HEK293 (cell line): ENCODE results near the gene EML3.
A peak's percentile ranks its signal among the peaks of the same experiment; 100 is the strongest.

Experiments
- CTCF ChIA-PET: fragments of 350-600 bp; formaldehyde crosslinking; extraction: SDS; loops from one replicate; lab custom pipeline; 2021; ENCODE audit warnings: antibody characterized with exemption; lab: Yijun Ruan, JAX
- POLR2A ChIA-PET: fragments of 300-600 bp; formaldehyde crosslinking; extraction: SDS; loops from one replicate; lab custom pipeline; 2020; ENCODE audit warnings: antibody characterized with exemption, inconsistent platforms; lab: Yijun Ruan, JAX
- H3K27ac ChIP-seq: fragments of 200-500 bp; sonication (Bioruptor generic); 2 replicates; pipeline ENCODE4 v1.5.1; 2014; ENCODE audit warnings: low read depth, low read length, control low read depth, inconsistent platforms; ENCODE audit errors: extremely low read depth
- H3K36me3 ChIP-seq, 2 experiments: fragments of 200-500 bp in 1 of 2; sonication (Bioruptor generic) in 1 of 2; 1 replicate in 1 of 2; 2 replicates in 1 of 2; pipeline ENCODE4 v1.5.1; 2014 to 2017; ENCODE audit warnings: inconsistent platforms in 2 of 2, low read length in 2 of 2; ENCODE audit not compliant: control insufficient read depth in 2 of 2, insufficient read depth in 1 of 2
- H3K4me1 ChIP-seq: fragments of 200-500 bp; sonication (Bioruptor generic); 2 replicates; pipeline ENCODE4 v1.5.1; 2014; ENCODE audit warnings: mild to moderate bottlenecking, low read length, inconsistent platforms; ENCODE audit not compliant: control insufficient read depth, insufficient read depth
- H3K4me3 ChIP-seq: 2 replicates; pipeline ENCODE4 v1.5.1; 2011; ENCODE audit warnings: low read depth, mild to moderate bottlenecking, control low read depth, low read length, moderate library complexity
- H3K9me3 ChIP-seq: fragments of 200-500 bp; sonication (Bioruptor generic); 2 replicates; pipeline ENCODE4 v1.5.1; 2014; ENCODE audit warnings: low read depth, low read length, inconsistent platforms; ENCODE audit not compliant: control insufficient read depth, insufficient read depth
- EGR2 ChIP-seq: fragments of 450-650 bp; formaldehyde crosslinking; IDR thresholded peaks from 2 replicates; pipeline ENCODE4 v1.5.1; 2016; ENCODE audit warnings: low read depth, missing biosample characterization, missing genetic modification characterization
- GLIS2 ChIP-seq: fragments of 450-650 bp; formaldehyde crosslinking; IDR thresholded peaks from 2 replicates; pipeline ENCODE4 v1.5.1; 2016; ENCODE audit warnings: missing biosample characterization, missing genetic modification characterization
- HOXC10 ChIP-seq: sonication (generic); formaldehyde crosslinking; IDR thresholded peaks from 2 replicates; pipeline ENCODE4 v1.8.1; 2023; ENCODE audit warnings: mild to moderate bottlenecking, missing genetic modification reagents
- SP3 ChIP-seq: fragments of 450-650 bp; formaldehyde crosslinking; IDR thresholded peaks from 2 replicates; pipeline ENCODE4 v1.5.1; 2016; ENCODE audit warnings: missing biosample characterization, missing genetic modification characterization
- ZBTB8A ChIP-seq: fragments of 450-650 bp; formaldehyde crosslinking; IDR thresholded peaks from 2 replicates; pipeline ENCODE4 v1.5.1; 2016; ENCODE audit warnings: missing biosample characterization, missing genetic modification characterization
- ZNF600 ChIP-seq: fragments of 450-650 bp; formaldehyde crosslinking; IDR thresholded peaks from 2 replicates; pipeline ENCODE4 v1.5.1; 2016; ENCODE audit warnings: missing biosample characterization, missing genetic modification characterization
- TF ChIP-seq, protein P1 (sequence below): fragments of 450-650 bp; formaldehyde crosslinking; IDR thresholded peaks from 2 replicates; pipeline ENCODE4 v1.5.1; 2016; ENCODE audit warnings: missing biosample characterization, missing genetic modification characterization
- TF ChIP-seq, protein P2 (sequence below): fragments of 450-650 bp; formaldehyde crosslinking; IDR thresholded peaks from 2 replicates; pipeline ENCODE4 v1.5.1; 2016; ENCODE audit warnings: missing biosample characterization, missing genetic modification characterization
- TF ChIP-seq, protein P3 (sequence below): fragments of 450-650 bp; formaldehyde crosslinking; optimal IDR thresholded peaks from 2 replicates; pipeline ENCODE3; 2016; ENCODE audit warnings: missing biosample characterization, mild to moderate bottlenecking, missing genetic modification characterization
- TF ChIP-seq, protein P4 (sequence below): fragments of 450-650 bp; formaldehyde crosslinking; IDR thresholded peaks from 2 replicates; pipeline ENCODE4 v1.5.1; 2016; ENCODE audit warnings: missing biosample characterization, missing genetic modification characterization
- TF ChIP-seq, protein P5 (sequence below): fragments of 450-650 bp; formaldehyde crosslinking; IDR thresholded peaks from 2 replicates; pipeline ENCODE4 v1.5.1; 2016; ENCODE audit warnings: missing biosample characterization, missing genetic modification characterization

EML3 gene

DNA sequence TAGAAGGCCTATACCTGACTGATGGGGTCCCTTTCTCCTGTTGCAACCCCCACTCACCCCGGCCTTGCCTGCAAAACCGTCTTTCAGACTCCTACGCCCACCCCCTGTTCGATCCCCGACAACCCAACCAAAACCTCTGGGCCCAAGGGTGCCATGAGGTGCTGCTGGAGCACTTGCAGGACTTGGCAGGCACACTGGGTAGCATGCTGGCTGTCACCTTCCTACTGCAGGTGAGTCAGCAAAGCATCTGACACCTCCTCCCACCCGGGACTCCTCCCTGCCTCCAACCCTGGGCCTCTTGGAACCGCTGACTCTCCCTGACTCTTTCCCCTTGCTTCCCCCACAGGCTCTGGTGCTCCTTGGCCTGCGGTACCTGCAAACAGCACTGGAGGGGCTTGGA, 1.7 kb upstream of the EML3 start:
- no peak overlapping the region for H3K4me3 ChIP-seq
- no peaks in the 10 kb centered on the region for H3K9me3 ChIP-seq
- TF ChIP-seq GLIS2 (tag by site-specific recombination) (peak; percentile 49; the same call in 1 of the 2 replicates), EGR2 (tag by site-specific recombination) (peak; percentile 31; the same call in 1 of the 2 replicates), ZNF600 (tag by site-specific recombination) (peak; percentile 47; the same call in 1 of the 2 replicates), SP3 (peak; percentile 38)
- TF ChIP-seq, protein P1, sequence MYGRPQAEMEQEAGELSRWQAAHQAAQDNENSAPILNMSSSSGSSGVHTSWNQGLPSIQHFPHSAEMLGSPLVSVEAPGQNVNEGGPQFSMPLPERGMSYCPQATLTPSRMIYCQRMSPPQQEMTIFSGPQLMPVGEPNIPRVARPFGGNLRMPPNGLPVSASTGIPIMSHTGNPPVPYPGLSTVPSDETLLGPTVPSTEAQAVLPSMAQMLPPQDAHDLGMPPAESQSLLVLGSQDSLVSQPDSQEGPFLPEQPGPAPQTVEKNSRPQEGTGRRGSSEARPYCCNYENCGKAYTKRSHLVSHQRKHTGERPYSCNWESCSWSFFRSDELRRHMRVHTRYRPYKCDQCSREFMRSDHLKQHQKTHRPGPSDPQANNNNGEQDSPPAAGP (tag by site-specific recombination): 0 out of 2 replicates have a peak, but pooled peaks have one; percentile 24
- TF ChIP-seq, protein P2, sequence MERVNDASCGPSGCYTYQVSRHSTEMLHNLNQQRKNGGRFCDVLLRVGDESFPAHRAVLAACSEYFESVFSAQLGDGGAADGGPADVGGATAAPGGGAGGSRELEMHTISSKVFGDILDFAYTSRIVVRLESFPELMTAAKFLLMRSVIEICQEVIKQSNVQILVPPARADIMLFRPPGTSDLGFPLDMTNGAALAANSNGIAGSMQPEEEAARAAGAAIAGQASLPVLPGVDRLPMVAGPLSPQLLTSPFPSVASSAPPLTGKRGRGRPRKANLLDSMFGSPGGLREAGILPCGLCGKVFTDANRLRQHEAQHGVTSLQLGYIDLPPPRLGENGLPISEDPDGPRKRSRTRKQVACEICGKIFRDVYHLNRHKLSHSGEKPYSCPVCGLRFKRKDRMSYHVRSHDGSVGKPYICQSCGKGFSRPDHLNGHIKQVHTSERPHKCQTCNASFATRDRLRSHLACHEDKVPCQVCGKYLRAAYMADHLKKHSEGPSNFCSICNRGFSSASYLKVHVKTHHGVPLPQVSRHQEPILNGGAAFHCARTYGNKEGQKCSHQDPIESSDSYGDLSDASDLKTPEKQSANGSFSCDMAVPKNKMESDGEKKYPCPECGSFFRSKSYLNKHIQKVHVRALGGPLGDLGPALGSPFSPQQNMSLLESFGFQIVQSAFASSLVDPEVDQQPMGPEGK (tag by site-specific recombination): peak; percentile 30; the same call in 1 of the 2 replicates
- TF ChIP-seq, protein P3, sequence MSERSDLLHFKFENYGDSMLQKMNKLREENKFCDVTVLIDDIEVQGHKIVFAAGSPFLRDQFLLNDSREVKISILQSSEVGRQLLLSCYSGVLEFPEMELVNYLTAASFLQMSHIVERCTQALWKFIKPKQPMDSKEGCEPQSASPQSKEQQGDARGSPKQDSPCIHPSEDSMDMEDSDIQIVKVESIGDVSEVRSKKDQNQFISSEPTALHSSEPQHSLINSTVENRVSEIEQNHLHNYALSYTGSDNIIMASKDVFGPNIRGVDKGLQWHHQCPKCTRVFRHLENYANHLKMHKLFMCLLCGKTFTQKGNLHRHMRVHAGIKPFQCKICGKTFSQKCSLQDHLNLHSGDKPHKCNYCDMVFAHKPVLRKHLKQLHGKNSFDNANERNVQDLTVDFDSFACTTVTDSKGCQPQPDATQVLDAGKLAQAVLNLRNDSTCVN (tag by site-specific recombination): no peak
- TF ChIP-seq, protein P4, sequence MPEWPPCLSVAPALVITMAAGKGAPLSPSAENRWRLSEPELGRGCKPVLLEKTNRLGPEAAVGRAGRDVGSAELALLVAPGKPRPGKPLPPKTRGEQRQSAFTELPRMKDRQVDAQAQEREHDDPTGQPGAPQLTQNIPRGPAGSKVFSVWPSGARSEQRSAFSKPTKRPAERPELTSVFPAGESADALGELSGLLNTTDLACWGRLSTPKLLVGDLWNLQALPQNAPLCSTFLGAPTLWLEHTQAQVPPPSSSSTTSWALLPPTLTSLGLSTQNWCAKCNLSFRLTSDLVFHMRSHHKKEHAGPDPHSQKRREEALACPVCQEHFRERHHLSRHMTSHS (tag by site-specific recombination): no peak
- H3K36me3 ChIP-seq: peaks cover 0 to 43% of the 10 kb centered on the region in 2 experiments; a peak in 2 of 3 replicates
- 0 out of 2 replicates have a peak overlapping the region, but pooled peaks have one; percentile 2 for H3K27ac ChIP-seq
- no peaks in the 10 kb centered on the region for H3K4me1 ChIP-seq
- CTCF ChIA-PET: no interaction called here
- POLR2A ChIA-PET: no interaction called here

DNA sequence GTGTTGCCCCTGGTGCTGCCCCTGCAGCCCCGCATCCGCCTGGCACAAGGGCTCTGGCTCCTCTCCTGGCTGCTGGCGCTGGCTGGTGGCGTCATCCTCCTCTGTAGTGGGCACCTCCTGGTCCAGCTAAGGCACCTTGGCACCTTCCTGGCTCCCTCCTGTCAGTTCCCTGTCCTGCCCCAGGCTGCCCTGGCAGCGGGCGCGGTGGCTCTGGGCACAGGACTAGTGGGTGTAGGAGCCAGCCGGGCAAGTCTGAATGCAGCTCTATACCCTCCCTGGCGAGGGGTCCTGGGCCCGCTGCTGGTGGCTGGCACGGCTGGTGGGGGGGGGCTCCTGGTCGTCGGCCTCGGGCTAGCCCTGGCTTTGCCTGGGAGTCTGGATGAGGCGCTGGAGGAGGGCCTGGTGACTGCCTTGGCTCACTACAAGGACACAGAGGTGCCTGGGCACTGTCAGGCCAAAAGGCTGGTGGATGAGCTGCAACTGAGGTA, 760 bp upstream of the EML3 start:
- Histone ChIP-seq H3K4me3 (no peak overlapping the region), H3K4me1 (no peaks in the 10 kb centered on the region), H3K9me3 (no peaks in the 10 kb centered on the region), H3K36me3 (peaks cover 0 to 48% of the 10 kb centered on the region in 2 experiments; a peak in 2 of 3 replicates), H3K27ac (no peak overlapping the region)
- ChIA-PET CTCF (interaction anchor here (0.5 to 1.4 kb wide), 5 partner anchors 13 to 219 kb away, joined by 3 to 5 read pairs (median 3); no protein-coding TSS in a partner anchor), POLR2A (interaction anchor here (0.6 to 4.1 kb wide), 6 partner anchors 8 to 59 kb away, joined by 3 to 31 read pairs (median 6); partner anchors contain the start of genes B3GAT3, INTS5, LBHD1 and MTA2)
- TF ChIP-seq, protein P5, sequence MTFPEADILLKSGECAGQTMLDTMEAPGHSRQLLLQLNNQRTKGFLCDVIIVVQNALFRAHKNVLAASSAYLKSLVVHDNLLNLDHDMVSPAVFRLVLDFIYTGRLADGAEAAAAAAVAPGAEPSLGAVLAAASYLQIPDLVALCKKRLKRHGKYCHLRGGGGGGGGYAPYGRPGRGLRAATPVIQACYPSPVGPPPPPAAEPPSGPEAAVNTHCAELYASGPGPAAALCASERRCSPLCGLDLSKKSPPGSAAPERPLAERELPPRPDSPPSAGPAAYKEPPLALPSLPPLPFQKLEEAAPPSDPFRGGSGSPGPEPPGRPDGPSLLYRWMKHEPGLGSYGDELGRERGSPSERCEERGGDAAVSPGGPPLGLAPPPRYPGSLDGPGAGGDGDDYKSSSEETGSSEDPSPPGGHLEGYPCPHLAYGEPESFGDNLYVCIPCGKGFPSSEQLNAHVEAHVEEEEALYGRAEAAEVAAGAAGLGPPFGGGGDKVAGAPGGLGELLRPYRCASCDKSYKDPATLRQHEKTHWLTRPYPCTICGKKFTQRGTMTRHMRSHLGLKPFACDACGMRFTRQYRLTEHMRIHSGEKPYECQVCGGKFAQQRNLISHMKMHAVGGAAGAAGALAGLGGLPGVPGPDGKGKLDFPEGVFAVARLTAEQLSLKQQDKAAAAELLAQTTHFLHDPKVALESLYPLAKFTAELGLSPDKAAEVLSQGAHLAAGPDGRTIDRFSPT: peak; percentile 97
- TF ChIP-seq HOXC10 (CRISPR knock-in tag): no peak
- TF ChIP-seq ZBTB8A: 0 out of 2 replicates have a peak, but pooled peaks have one; percentile 28
